ENCODE measurements around the gene C10orf67.

Gene C10orf67

DNA sequence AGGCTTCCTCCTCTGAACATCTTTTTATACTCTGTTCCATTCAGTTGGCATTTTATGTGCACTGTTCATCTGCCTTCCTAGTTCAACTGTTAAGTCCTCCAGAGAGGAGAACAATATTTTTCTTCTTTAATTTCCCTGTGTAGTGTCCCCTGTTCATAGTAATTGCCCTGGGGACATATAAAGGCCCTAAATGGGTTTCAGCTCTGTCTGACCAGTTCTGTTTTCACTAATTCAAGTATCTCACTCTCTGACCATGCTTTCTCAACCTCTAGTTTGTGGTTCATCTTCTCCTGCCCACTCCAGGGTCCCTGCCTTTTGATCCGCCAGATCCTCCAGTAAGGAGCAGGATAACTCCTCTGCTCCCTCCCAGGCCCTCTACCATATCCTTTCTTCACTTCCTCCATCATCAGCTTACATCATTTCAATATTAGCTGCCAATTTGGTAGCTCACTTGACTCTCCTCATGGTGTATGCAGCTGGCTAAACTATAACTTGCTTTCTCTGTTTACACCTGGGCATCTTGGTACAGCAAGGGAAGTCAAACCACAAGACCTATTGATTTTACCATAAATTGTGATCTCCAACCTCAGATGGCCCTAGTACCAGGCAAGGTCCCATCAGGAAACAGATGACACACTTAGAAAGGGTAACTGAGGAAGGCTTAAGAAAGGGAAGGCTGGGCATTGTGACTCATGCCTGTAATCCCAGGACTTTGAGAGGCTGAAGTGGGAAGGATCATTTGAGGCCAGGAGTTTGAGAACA, 17.7 kb upstream of the C10orf67 start:
- H3K27ac ChIP-seq (ENCODE audit: low read depth, low read length) = no peak overlapping the region
- H3K27me3 ChIP-seq (ENCODE audit: control insufficient read depth, low read length) = no peaks in the 10 kb centered on the region
- H3K4me2 ChIP-seq (ENCODE audit: low read length) = no peak overlapping the region
- H4K20me1 ChIP-seq (ENCODE audit: control insufficient read depth, insufficient read depth, low read depth, low read length) = no peaks in the 10 kb centered on the region
- H3K9me2 ChIP-seq (replicated peaks; ENCODE audit: control insufficient read depth, low read length) = no peaks in the 10 kb centered on the region
- TF ChIP-seq CTCF (IDR thresholded peaks at IDR 0.05; ENCODE audit: low read depth, low read length, poor library complexity, severe bottlenecking) = no peak
- no peak for TF ChIP-seq EZH2phosphoT487 (IDR thresholded peaks at IDR 0.05; ENCODE audit: borderline replicate concordance, low read length)
- H3K79me2 ChIP-seq (ENCODE audit: control insufficient read depth, low read length) = no peaks in the 10 kb centered on the region
- H3K36me3 ChIP-seq (ENCODE audit: control insufficient read depth, low read length) = no peaks in the 10 kb centered on the region
- H3K9me3 ChIP-seq (ENCODE audit: control insufficient read depth, insufficient read depth, low read length) = no peaks in the 10 kb centered on the region
- no peak overlapping the region for H3K4me3 ChIP-seq (ENCODE audit: low read length)
- peaks cover 44% of the 10 kb centered on the region for H3K4me1 ChIP-seq (ENCODE audit: control insufficient read depth, low read length)
- no peaks in the 10 kb centered on the region for H3F3A ChIP-seq (ENCODE audit: control insufficient read depth, insufficient read depth)

DNA sequence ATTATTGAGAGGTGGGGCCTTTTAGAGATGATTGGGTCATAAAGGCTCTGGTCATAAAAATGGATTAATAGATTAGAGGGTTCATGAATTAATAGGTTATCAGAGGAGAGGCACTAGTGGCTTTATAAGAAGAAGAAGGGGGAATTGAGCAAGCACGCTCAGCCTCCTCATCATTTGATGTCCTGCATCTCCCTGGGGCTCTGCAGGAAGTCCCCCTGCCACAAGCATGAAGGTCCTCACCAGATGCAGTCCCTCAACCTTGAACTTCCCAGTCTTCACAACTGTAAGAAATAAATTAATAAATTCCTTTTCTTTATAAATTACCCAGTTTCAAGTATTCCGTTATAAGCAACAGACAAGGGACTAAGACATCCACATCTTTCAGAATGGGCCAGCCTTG, 17.1 kb upstream of the C10orf67 start:
- no peak for TF ChIP-seq CTCF (IDR thresholded peaks at IDR 0.05; ENCODE audit: low read depth, low read length, poor library complexity, severe bottlenecking)
- TF ChIP-seq EZH2phosphoT487 (IDR thresholded peaks at IDR 0.05; ENCODE audit: borderline replicate concordance, low read length) = no peak

GRCh38 chr10:23359692-23360380, 15.2 kb upstream of the C10orf67 start:
- peaks cover 34% of the 10 kb centered on the region for H3K4me1 ChIP-seq (ENCODE audit: control insufficient read depth, low read length)
- H3F3A ChIP-seq (ENCODE audit: control insufficient read depth, insufficient read depth) = no peaks in the 10 kb centered on the region
- H3K79me2 ChIP-seq (ENCODE audit: control insufficient read depth, low read length) = no peaks in the 10 kb centered on the region
- no peaks in the 10 kb centered on the region for H3K27me3 ChIP-seq (ENCODE audit: control insufficient read depth, low read length)
- H3K9me3 ChIP-seq (ENCODE audit: control insufficient read depth, insufficient read depth, low read length) = no peaks in the 10 kb centered on the region
- H3K4me3 ChIP-seq (ENCODE audit: low read length) = no peak overlapping the region
- TF ChIP-seq EZH2phosphoT487 (IDR thresholded peaks at IDR 0.05; ENCODE audit: borderline replicate concordance, low read length) (no peak), CTCF (IDR thresholded peaks at IDR 0.05; ENCODE audit: low read depth, low read length, poor library complexity, severe bottlenecking) (no peak)
- H3K27ac ChIP-seq (ENCODE audit: low read depth, low read length) = no peak overlapping the region
- H4K20me1 ChIP-seq (ENCODE audit: control insufficient read depth, insufficient read depth, low read depth, low read length) = no peaks in the 10 kb centered on the region
- H3K9me2 ChIP-seq (replicated peaks; ENCODE audit: control insufficient read depth, low read length) = no peaks in the 10 kb centered on the region
- no peak overlapping the region for H3K4me2 ChIP-seq (ENCODE audit: low read length)
- no peaks in the 10 kb centered on the region for H3K36me3 ChIP-seq (ENCODE audit: control insufficient read depth, low read length)

More for the DNA sequence above, 17.1 kb upstream of the C10orf67 start:
- no peak overlapping the region for H3K4me2 ChIP-seq (ENCODE audit: low read length)
- no peaks in the 10 kb centered on the region for H3F3A ChIP-seq (ENCODE audit: control insufficient read depth, insufficient read depth)
- H3K79me2 ChIP-seq (ENCODE audit: control insufficient read depth, low read length) = no peaks in the 10 kb centered on the region
- no peaks in the 10 kb centered on the region for H3K9me2 ChIP-seq (replicated peaks; ENCODE audit: control insufficient read depth, low read length)
- H3K27ac ChIP-seq (ENCODE audit: low read depth, low read length) = no peak overlapping the region
- no peak overlapping the region for H3K4me3 ChIP-seq (ENCODE audit: low read length)
- no peaks in the 10 kb centered on the region for H3K36me3 ChIP-seq (ENCODE audit: control insufficient read depth, low read length)
- peaks cover 38% of the 10 kb centered on the region for H3K4me1 ChIP-seq (ENCODE audit: control insufficient read depth, low read length)
- no peaks in the 10 kb centered on the region for H3K27me3 ChIP-seq (ENCODE audit: control insufficient read depth, low read length)
- no peaks in the 10 kb centered on the region for H4K20me1 ChIP-seq (ENCODE audit: control insufficient read depth, insufficient read depth, low read depth, low read length)
- H3K9me3 ChIP-seq (ENCODE audit: control insufficient read depth, insufficient read depth, low read length) = no peaks in the 10 kb centered on the region
